ENCODE measurements around the gene PCSK9.

GRCh38 chr1:55081905-55082296 lies 42.6 kb downstream of the PCSK9 start:
- TF ChIP-seq CTCF (conservative IDR thresholded peaks at IDR 0.05; ENCODE audit: low read depth in 2 of 2) = no peak
- no peak for TF ChIP-seq EZH2phosphoT487 (IDR thresholded peaks at IDR 0.05; ENCODE audit: unreplicated experiment)
- no peak for TF ChIP-seq JUNB (IDR thresholded peaks at IDR 0.05; ENCODE audit: unreplicated experiment)
- TF ChIP-seq EZH2 (IDR thresholded peaks at IDR 0.05; ENCODE audit: low read depth, unreplicated experiment) = no peak
